ENCODE results near the gene RFPL2.
"Not testable (repeated sequence)": the region's sequence is repeated elsewhere in the genome, so short reads cannot be mapped to it uniquely, and the experiment has no call there.

Gene RFPL2

GRCh38 chr22:32160411-32160810 lies 44.5 kb downstream of the RFPL2 start:
- not testable (repeated sequence) for DNase-seq

GRCh38 chr22:32158712-32159533 lies 46.0 kb downstream of the RFPL2 start, which contains the start of gene C22orf42:
Gene C22orf42 (minus strand): TSS chr22:32159303. CDS start chr22:32159215, 88 bp downstream.
- DNase-seq = no peak

- DNase-seq = not testable (repeated sequence)
Observed at GRCh38 chr22:32157632-32158031, 47.2 kb downstream of the RFPL2 start.

- not testable (repeated sequence) for DNase-seq
Observed at GRCh38 chr22:32154727-32155126, 50.1 kb downstream of the RFPL2 start.

GRCh38 chr22:32151641-32152040 lies 53.2 kb downstream of the RFPL2 start:
- not testable (repeated sequence) for DNase-seq

- DNase-seq = not testable (repeated sequence)
Observed at GRCh38 chr22:32150647-32151046, 54.2 kb downstream of the RFPL2 start.

- DNase-seq = not testable (repeated sequence)
Observed at GRCh38 chr22:32148372-32148771, 56.5 kb downstream of the RFPL2 start.

- DNase-seq = not testable (repeated sequence)
Observed at GRCh38 chr22:32147128-32147527, 57.7 kb downstream of the RFPL2 start.

- no peak for DNase-seq
Observed at GRCh38 chr22:32144496-32145274, 60.2 kb downstream of the RFPL2 start.

- no peak for DNase-seq
Observed at GRCh38 chr22:32142600-32142999, 62.3 kb downstream of the RFPL2 start.

GRCh38 chr22:32140688-32141087 lies 64.2 kb downstream of the RFPL2 start:
- not testable (repeated sequence) for DNase-seq
